SK-N-MC (cell line): Measurements from ENCODE around the gene GJC1.

Experiments
- EZH2 ChIP-seq: fragments of 200-600 bp; sonication (generic); IDR thresholded peaks from one replicate; pipeline ENCODE4 v1.6.1; 2017; ENCODE audit warnings: antibody characterized with exemption
- FOXP2 ChIP-seq: optimal IDR thresholded peaks from 2 replicates; pipeline ENCODE3; 2011; ENCODE audit warnings: mild to moderate bottlenecking, moderate library complexity; ENCODE audit not compliant: insufficient read depth; ENCODE audit errors: extremely low read length, control extremely low read depth
- POLR2AphosphoS5 ChIP-seq: IDR thresholded peaks from 2 replicates; pipeline ENCODE4 v1.6.1; 2012; ENCODE audit warnings: mild to moderate bottlenecking, low read depth, low read length, borderline replicate concordance

- TF ChIP-seq EZH2 (no peak), POLR2AphosphoS5 (no peak), FOXP2 (no peak)
Measured at GRCh38 chr17:44807817-44808155, 22.3 kb downstream of the GJC1 start.
